HG03575 (cell line): Measurements from ENCODE around the gene IVL.

ENCODE experiments used
- ATAC-seq: cut with Tn5 transposase; IDR thresholded peaks from one replicate; pipeline ENCODE4 v1.9.1; 2021; ENCODE audit not compliant: unreplicated experiment, insufficient number of reproducible peaks, low FRiP score; ENCODE audit errors: extremely low read depth

IVL gene

GRCh38 chr1:152907686-152908601 lies at the start of gene IVL:
Gene IVL, plus strand, starts transcription at chr1:152908546. Its CDS starts 1,252 bp downstream, at chr1:152909798.
- ATAC-seq, result no peak

GRCh38 chr1:152859696-152860095 lies 48.6 kb upstream of the IVL start, which contains the start of gene LCE7A:
Gene LCE7A, plus strand, starts transcription at chr1:152859996. Its CDS starts 702 bp downstream, at chr1:152860698.
- no peak for ATAC-seq

- no peak for ATAC-seq
Measured at GRCh38 chr1:152860129-152860528, 48.2 kb upstream of the IVL start.

GRCh38 chr1:152861374-152861773 lies 47.0 kb upstream of the IVL start:
- no peak for ATAC-seq

- ATAC-seq, result no peak
Measured at GRCh38 chr1:152864443-152864842, 43.9 kb upstream of the IVL start.

DNA sequence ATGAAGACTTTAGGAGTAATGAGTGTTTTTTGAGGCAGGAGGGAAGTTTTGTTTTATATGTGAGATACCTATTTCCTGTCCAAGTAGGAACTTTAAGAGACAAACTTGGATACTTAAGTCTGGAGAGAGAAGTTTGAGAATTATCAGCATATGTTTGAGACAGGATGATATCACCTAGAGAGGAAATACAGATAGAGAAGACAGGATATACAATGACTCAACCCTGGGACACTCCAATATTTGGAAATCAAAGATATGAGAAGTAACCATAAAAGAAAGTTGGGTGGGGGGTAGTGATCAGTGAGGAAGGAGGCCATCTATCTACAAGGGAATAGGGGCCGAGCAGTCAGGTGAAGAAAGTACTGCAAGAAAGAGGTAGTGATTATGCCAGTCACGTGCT lies 42.0 kb upstream of the IVL start:
- ATAC-seq, result no peak

DNA sequence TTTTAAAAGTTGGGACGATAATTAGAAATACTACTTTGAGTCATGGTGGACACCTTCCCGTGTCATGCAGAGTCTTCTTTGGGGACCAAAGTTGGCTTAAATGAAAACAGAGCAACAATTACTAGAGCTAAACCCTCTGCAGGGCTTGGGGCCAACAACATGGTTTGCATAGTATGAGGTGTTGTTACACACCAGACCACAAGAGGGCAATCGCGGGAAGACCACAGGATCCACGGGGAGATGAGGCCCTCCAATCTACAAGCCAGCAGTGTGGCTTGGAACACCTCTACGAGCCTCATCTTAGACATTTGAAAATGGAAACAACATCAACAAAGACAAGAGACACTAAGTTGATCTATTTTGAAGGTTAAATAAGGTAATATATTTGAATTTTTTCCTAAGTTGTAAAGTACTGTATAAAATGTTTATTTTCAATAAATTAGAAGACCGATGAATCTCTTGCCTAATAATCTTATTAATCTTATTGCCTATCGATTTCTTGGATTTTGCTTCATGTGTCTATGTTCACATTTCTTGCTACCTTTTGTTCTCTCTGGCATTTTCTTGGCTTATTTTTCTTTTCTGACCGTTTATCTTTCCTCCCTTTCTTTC lies 38.4 kb upstream of the IVL start:
- ATAC-seq, result no peak

DNA sequence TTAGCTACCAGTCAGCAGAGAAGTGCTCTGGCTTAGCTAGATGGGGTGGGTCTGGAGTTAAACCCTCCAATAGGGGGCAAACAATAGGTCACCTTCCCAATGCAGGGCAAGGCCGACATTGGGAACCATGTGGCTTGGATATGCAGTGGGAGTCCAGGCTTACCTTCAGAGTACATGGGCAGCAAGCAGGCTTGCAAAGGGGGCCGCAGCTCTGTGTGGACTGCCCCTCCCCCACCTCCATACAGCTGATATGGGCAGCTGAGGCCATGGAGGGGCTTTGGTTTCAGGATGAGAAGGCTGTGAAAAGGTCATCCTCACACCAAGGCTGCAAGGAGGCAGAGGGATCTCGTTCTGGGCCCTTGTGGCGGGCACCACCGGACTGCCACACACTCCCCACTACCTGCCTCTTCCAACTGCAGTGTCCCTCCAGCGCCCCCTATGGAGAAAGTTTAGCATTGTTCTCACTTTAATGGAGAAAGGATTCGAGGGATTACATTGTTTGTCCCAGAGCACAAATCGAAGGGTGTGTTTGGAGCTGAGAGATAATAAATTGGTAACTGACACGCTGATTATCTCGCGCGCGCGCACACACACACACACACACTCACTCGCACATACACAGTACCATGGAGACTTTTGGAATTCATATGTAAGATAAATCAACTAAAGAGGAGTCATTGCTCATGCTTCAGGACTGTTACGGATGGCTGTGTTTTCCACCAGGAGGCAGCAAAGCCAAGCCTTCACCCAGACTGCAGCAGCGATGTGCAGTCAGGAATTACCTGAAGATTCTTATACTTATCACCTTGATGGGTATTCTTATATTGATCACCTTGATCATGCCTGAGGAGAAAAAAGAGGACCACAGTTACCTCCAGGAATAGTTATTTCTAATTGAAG lies 37.3 kb upstream of the IVL start:
- no peak for ATAC-seq

GRCh38 chr1:152871731-152872126 lies 36.6 kb upstream of the IVL start:
- no peak for ATAC-seq

DNA sequence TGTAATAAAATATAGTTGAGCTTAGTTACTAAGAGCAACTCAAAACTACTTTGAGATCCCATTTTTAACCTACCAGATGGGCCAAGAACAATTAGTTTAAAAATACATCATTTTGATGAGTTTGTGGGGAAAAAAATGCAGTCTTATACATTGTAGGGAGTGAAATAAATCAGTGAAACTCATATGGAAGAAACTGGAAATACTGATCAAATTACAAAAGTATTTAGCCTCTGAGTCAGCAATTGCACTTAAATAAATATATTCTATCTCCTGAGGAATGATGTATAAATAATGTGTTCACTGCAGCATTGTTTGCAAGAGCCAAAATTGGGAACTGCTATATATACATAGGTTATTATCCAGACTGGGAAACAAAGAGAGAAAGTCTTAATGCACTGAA lies 34.9 kb upstream of the IVL start:
- no peak for ATAC-seq

DNA sequence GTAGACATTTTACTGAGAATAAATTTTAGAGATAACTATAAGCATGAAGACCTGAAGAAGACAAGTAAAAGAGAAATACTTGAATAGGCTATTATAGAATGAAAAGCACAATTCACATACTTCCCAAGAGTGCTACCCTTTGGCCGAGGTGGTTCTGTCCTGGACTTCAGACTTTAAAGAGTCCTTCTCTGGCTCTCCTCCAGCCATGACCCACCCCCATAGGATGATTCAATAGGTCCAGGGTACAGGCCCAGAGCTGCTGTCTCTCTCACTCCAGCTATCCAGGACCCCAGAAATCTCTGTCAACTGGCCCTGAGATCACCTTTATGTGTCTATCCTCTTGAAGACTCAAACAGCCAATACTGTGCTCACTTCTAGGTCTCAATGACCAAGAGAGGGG lies 31.5 kb upstream of the IVL start:
- ATAC-seq, result no peak

- ATAC-seq, result no peak
Measured at GRCh38 chr1:152878042-152878441, 30.3 kb upstream of the IVL start, which contains the start of gene SMCP. Gene SMCP, plus strand, starts transcription at chr1:152878322. Its CDS starts 6,101 bp downstream, at chr1:152884423.

DNA sequence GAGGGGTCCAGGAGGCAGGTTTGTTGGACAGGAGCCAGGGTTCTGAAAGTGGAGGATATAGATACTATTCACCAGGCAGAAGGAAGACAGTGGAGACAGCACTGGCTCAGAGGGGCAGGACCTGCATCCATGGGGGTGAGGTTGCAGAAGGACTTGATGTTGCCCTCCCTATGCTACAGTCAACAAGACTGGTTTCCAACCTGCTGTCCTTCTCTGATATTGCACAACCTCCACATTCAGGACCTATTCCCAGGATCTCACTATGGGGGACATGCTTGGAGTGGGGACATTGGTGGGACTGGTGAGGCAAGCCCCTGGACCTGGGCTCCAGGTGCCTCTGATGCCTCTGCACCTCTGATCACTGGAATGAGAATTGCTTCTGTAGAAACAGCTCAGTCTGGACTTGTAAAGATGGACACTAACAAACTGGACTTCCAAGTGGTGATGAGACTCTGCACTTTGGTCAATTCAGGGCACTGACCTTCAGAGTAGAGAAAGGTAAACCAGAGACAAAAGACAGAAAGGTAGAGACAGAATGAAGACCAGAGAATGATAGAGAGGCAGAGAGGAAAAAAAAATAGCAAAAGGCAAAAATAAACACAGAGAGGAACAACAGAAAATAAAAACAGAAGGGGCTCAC lies 28.7 kb upstream of the IVL start:
- ATAC-seq, result no peak

DNA sequence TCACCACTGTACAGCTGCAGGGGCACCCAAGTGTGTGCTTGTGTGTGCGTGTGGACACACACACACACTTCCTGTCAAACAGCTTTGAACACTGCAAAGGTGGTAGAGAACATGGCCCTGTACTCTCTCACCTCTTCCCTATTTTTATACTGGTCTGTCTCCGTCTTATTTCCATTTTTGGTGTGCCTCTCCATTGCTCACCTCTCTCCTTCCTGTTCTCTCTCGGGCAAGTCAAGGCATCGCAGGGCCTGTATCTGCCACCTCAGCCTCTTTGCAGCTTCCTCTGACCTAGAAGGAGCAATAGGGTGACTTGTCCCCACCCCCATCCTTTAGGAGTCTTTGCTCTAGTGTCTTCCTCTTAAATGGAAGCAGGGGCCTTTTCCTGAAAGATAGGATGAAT lies 28.0 kb upstream of the IVL start:
- no peak for ATAC-seq

DNA sequence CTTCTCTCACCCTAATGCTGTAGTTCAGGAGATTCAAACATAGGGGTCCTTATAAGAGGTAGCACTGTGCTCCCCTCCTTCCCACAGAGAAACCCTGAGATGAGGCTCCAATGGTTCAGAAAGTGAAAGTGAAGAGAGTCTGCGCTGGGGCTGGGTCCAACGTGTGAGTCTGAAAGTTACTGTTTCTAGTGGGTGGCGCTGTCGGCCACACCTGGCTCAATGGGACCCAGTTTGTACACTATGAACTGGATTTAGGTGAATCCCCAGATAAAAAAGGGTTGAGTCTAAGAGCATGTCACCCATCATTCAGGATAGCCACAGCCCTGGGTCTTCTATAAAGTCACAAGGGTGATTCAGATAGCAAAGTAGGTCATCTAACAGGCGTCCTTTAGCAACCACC lies 27.4 kb upstream of the IVL start:
- ATAC-seq, result no peak

- no peak for ATAC-seq
Measured at GRCh38 chr1:152884085-152884484, 24.3 kb upstream of the IVL start.

GRCh38 chr1:152884506-152884905 lies 23.8 kb upstream of the IVL start:
- ATAC-seq, result no peak

- ATAC-seq, result no peak
Measured at GRCh38 chr1:152884966-152885624, 23.3 kb upstream of the IVL start.
